ENCODE measurements around the gene MKNK2.
"Not testable (repeated sequence)": the region's sequence is repeated elsewhere in the genome, so short reads cannot be mapped to it uniquely, and the experiment has no call there.

The MKNK2 gene

GRCh38 chr19:1992759-1993260 lies 58.2 kb downstream of the MKNK2 start:
- H3K36me3 Mint-ChIP-seq, result no peaks in the 10 kb centered on the region
- H3K27me3 Mint-ChIP-seq, result no peaks in the 10 kb centered on the region
- H3K4me3 Mint-ChIP-seq, result no peak overlapping the region
- peaks cover 2% of the 10 kb centered on the region for H3K4me1 Mint-ChIP-seq (ENCODE audit: low read depth)
- no peaks in the 10 kb centered on the region for H3K9me3 Mint-ChIP-seq (ENCODE audit: low read depth)
- no peak overlapping the region for H3K27ac Mint-ChIP-seq

DNA sequence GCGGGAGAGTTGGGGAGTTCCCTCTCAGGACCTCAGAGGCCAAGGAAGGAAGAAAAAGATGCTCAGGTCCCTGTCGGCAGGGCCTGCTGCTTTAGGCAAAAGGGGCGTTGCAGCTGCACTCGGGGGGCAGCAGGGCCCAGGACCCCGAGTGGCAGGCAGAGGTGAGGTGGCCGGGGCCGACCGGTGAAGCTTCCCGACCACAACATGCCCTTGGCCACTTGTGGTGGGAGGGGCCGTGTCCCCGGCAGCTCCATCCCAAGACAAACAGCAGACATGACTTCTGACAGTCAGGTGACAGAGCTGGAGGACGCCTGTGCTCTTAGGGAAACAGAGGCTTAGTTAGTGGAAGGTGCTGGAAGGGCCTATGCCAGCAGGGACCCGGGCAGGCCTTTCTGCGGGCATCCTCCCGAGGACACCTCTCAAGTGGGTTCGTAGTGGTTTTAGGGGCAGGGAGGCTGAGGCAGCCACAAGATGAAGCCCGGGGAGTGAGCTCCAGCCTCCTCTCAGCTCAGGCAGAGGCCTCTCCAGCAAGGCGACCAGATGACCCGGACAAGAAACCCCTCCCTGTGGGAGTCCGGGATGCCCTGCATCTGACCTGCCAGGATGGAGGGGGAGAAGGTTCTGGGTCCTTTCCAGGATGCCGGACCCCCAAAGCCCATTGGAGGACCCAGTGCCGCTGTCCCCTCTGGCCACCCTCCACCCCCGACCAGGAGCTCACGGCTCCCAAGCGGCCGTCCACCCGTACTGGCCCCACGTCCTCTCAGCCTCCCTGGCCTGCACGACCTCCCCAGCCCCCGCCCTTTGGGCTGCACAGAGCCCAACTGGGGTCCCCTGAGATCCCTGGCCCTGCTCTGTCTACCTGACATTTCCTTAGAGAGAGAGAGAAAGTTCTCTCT lies 59.8 kb downstream of the MKNK2 start:
- no peaks in the 10 kb centered on the region for H3K36me3 Mint-ChIP-seq
- H3K27ac Mint-ChIP-seq, result no peak overlapping the region
- no peaks in the 10 kb centered on the region for H3K27me3 Mint-ChIP-seq
- H3K9me3 Mint-ChIP-seq (ENCODE audit: low read depth), result no peaks in the 10 kb centered on the region
- H3K4me1 Mint-ChIP-seq (ENCODE audit: low read depth), result no peaks in the 10 kb centered on the region
- no peak overlapping the region for H3K4me3 Mint-ChIP-seq

GRCh38 chr19:1990230-1991017 lies 60.6 kb downstream of the MKNK2 start:
- Mint-ChIP-seq H3K27ac (no peak overlapping the region), H3K9me3 (ENCODE audit: low read depth) (no peaks in the 10 kb centered on the region), H3K27me3 (no peaks in the 10 kb centered on the region), H3K4me3 (no peak overlapping the region), H3K36me3 (no peaks in the 10 kb centered on the region), H3K4me1 (ENCODE audit: low read depth) (no peaks in the 10 kb centered on the region)

- Mint-ChIP-seq H3K27me3 (no peaks in the 10 kb centered on the region), H3K36me3 (no peaks in the 10 kb centered on the region), H3K27ac (no peak overlapping the region), H3K4me1 (ENCODE audit: low read depth) (no peaks in the 10 kb centered on the region), H3K9me3 (ENCODE audit: low read depth) (no peaks in the 10 kb centered on the region), H3K4me3 (no peak overlapping the region)
Observed at GRCh38 chr19:1989513-1990229, 61.4 kb downstream of the MKNK2 start.

- not testable (repeated sequence) for H3K4me3 Mint-ChIP-seq; H3K27me3 Mint-ChIP-seq; H3K27ac Mint-ChIP-seq; H3K9me3 Mint-ChIP-seq (ENCODE audit: low read depth); H3K36me3 Mint-ChIP-seq; H3K4me1 Mint-ChIP-seq (ENCODE audit: low read depth)
Observed at GRCh38 chr19:1988464-1988863, 62.6 kb downstream of the MKNK2 start.
